Karpas-422 (cell line): ENCODE measurements around the gene KRTAP10-4. TPM values are rescaled to one million over a fixed set of nuclear protein-coding genes. Genes with fewer than 3 reads are reported as not detected.
"Not testable (repeated sequence)": the region's sequence is repeated elsewhere in the genome, so short reads cannot be mapped to it uniquely, and the experiment has no call there.

ENCODE experiments used
- DNase-seq: peaks from one replicate; pipeline ENCODE4 v3.0.0-alpha.2; 2015
- H2AFZ ChIP-seq: fragments of 200-600 bp; sonication (generic); 2 replicates; pipeline ENCODE4 v1.6.1; 2014; ENCODE audit warnings: antibody characterized with exemption, low read length, mixed read lengths
- H3K27ac ChIP-seq: fragments of 200-600 bp; sonication (generic); 2 replicates; pipeline ENCODE4 v1.5.1; 2014; ENCODE audit warnings: mild to moderate bottlenecking, low read length, moderate library complexity
- H3K27me3 ChIP-seq: fragments of 200-600 bp; sonication (generic); 2 replicates; pipeline ENCODE4 v1.6.1; 2014; ENCODE audit warnings: low read length, mixed read lengths
- H3K36me3 ChIP-seq: fragments of 200-600 bp; sonication (generic); 2 replicates; pipeline ENCODE4 v1.6.1; 2014; ENCODE audit warnings: low read length, mixed read lengths; ENCODE audit not compliant: insufficient read depth
- H3K4me1 ChIP-seq: fragments of 200-600 bp; sonication (generic); 2 replicates; pipeline ENCODE4 v1.6.1; 2014; ENCODE audit warnings: mild to moderate bottlenecking, low read length, mixed read lengths
- H3K4me2 ChIP-seq: fragments of 200-600 bp; sonication (generic); 2 replicates; pipeline ENCODE4 v1.6.1; 2014; ENCODE audit warnings: low read length, low read depth, mild to moderate bottlenecking; ENCODE audit not compliant: poor library complexity, severe bottlenecking
- H3K4me3 ChIP-seq: fragments of 200-600 bp; sonication (generic); 2 replicates; pipeline ENCODE4 v1.5.1; 2014; ENCODE audit warnings: mild to moderate bottlenecking, antibody characterized with exemption, low read length, mixed read lengths
- H3K79me2 ChIP-seq: fragments of 200-600 bp; sonication (generic); 2 replicates; pipeline ENCODE4 v1.6.1; 2014; ENCODE audit warnings: mild to moderate bottlenecking, low read length, mixed read lengths
- H3K9ac ChIP-seq: fragments of 200-600 bp; sonication (generic); 2 replicates; pipeline ENCODE4 v1.6.0; 2014; ENCODE audit warnings: low read length
- H3K9me2 ChIP-seq: fragments of 200-600 bp; sonication (generic), shearing (Covaris generic); replicated peaks from 2 replicates; pipeline ENCODE4 v1.6.0; 2014; ENCODE audit warnings: mild to moderate bottlenecking, low read length, moderate library complexity; ENCODE audit not compliant: insufficient read depth
- H3K9me3 ChIP-seq: fragments of 300-700, 200-600 bp; sonication (generic); 2 replicates; pipeline ENCODE4 v1.6.1; 2014; ENCODE audit warnings: low read length, mixed read lengths
- H4K20me1 ChIP-seq: fragments of 200-600 bp; sonication (generic); 2 replicates; pipeline ENCODE4 v1.6.1; 2014; ENCODE audit warnings: mild to moderate bottlenecking, antibody characterized with exemption, low read length, low read depth; ENCODE audit not compliant: insufficient read depth
- total RNA-seq: library from RNA; depleted of rRNA; stranded (reverse); fragments of >200 nt; shearing (Covaris generic); gene quantifications from 2 replicates; pipeline ENCODE4 v1.2.3, GENCODE V29; 2014; ENCODE audit warnings: low replicate concordance

Gene KRTAP10-4
- total RNA-seq, 1 experiment from 2014 or later, result not detected

GRCh38 chr21:44601091-44601490 lies 27.6 kb downstream of the KRTAP10-4 start:
- not testable (repeated sequence) for H3K36me3 ChIP-seq, DNase-seq, H3K9ac ChIP-seq, H3K9me3 ChIP-seq, H3K27me3 ChIP-seq, H3K79me2 ChIP-seq, H3K4me2 ChIP-seq, H3K27ac ChIP-seq, H3K4me3 ChIP-seq, H2AFZ ChIP-seq, H3K9me2 ChIP-seq, H4K20me1 ChIP-seq, H3K4me1 ChIP-seq

- H3K9me2 ChIP-seq, result no peaks in the 10 kb centered on the region
- H3K27ac ChIP-seq, result no peak overlapping the region
- no peaks in the 10 kb centered on the region for H4K20me1 ChIP-seq
- no peak overlapping the region for H3K4me3 ChIP-seq
- no peaks in the 10 kb centered on the region for H3K36me3 ChIP-seq
- H2AFZ ChIP-seq, result no peak overlapping the region
- H3K79me2 ChIP-seq, result no peaks in the 10 kb centered on the region
- no peaks in the 10 kb centered on the region for H3K4me1 ChIP-seq
- H3K27me3 ChIP-seq, result no peaks in the 10 kb centered on the region
- no peaks in the 10 kb centered on the region for H3K9me3 ChIP-seq
- H3K4me2 ChIP-seq, result no peak overlapping the region
- no peak for DNase-seq
- H3K9ac ChIP-seq, result no peak overlapping the region
These were observed 28.3 kb downstream of the KRTAP10-4 start for GRCh38 chr21:44601596-44602462.

- Histone ChIP-seq H3K4me2 (no peak overlapping the region), H3K9me2 (no peaks in the 10 kb centered on the region), H3K9ac (no peak overlapping the region), H3K27ac (no peak overlapping the region), H3K36me3 (no peaks in the 10 kb centered on the region), H4K20me1 (no peaks in the 10 kb centered on the region), H3K4me1 (no peaks in the 10 kb centered on the region), H2AFZ (no peak overlapping the region), H3K4me3 (no peak overlapping the region), H3K9me3 (no peaks in the 10 kb centered on the region), H3K79me2 (no peaks in the 10 kb centered on the region), H3K27me3 (no peaks in the 10 kb centered on the region)
- no peak for DNase-seq
These were observed 28.9 kb downstream of the KRTAP10-4 start for GRCh38 chr21:44602463-44602850.

- no peak overlapping the region for H3K4me3 ChIP-seq
- no peaks in the 10 kb centered on the region for H3K4me1 ChIP-seq
- H4K20me1 ChIP-seq, result no peaks in the 10 kb centered on the region
- no peaks in the 10 kb centered on the region for H3K9me3 ChIP-seq
- H3K9ac ChIP-seq, result no peak overlapping the region
- H3K36me3 ChIP-seq, result no peaks in the 10 kb centered on the region
- DNase-seq, result no peak
- no peak overlapping the region for H2AFZ ChIP-seq
- no peaks in the 10 kb centered on the region for H3K27me3 ChIP-seq
- no peaks in the 10 kb centered on the region for H3K79me2 ChIP-seq
- no peak overlapping the region for H3K4me2 ChIP-seq
- H3K27ac ChIP-seq, result no peak overlapping the region
- no peaks in the 10 kb centered on the region for H3K9me2 ChIP-seq
These were observed 29.8 kb downstream of the KRTAP10-4 start for GRCh38 chr21:44603109-44603875.

GRCh38 chr21:44603911-44604310 lies 30.4 kb downstream of the KRTAP10-4 start:
- Histone ChIP-seq H3K79me2 (no peaks in the 10 kb centered on the region), H3K27ac (no peak overlapping the region), H3K9me3 (no peaks in the 10 kb centered on the region), H3K4me3 (no peak overlapping the region), H3K27me3 (no peaks in the 10 kb centered on the region), H4K20me1 (no peaks in the 10 kb centered on the region), H3K9ac (no peak overlapping the region), H3K9me2 (no peaks in the 10 kb centered on the region), H3K4me2 (no peak overlapping the region), H3K4me1 (no peaks in the 10 kb centered on the region), H2AFZ (no peak overlapping the region), H3K36me3 (no peaks in the 10 kb centered on the region)
- DNase-seq, result no peak

GRCh38 chr21:44606495-44606894 lies 33.0 kb downstream of the KRTAP10-4 start:
- Histone ChIP-seq H3K4me3 (no peak overlapping the region), H2AFZ (no peak overlapping the region), H3K79me2 (no peaks in the 10 kb centered on the region), H3K9me3 (no peaks in the 10 kb centered on the region; the same call in 1 of the 2 replicates), H3K4me1 (no peaks in the 10 kb centered on the region), H4K20me1 (no peaks in the 10 kb centered on the region), H3K9me2 (no peaks in the 10 kb centered on the region), H3K36me3 (no peaks in the 10 kb centered on the region), H3K9ac (no peak overlapping the region), H3K27ac (no peak overlapping the region), H3K4me2 (no peak overlapping the region), H3K27me3 (no peaks in the 10 kb centered on the region)
- DNase-seq, result no peak

- peak; percentile 26 for DNase-seq
- H3K9me3 ChIP-seq, result no peaks in the 10 kb centered on the region; the same call in 1 of the 2 replicates
- no peaks in the 10 kb centered on the region for H3K9me2 ChIP-seq
- no peak overlapping the region for H3K27ac ChIP-seq
- H3K9ac ChIP-seq, result no peak overlapping the region
- no peaks in the 10 kb centered on the region for H3K27me3 ChIP-seq
- no peaks in the 10 kb centered on the region for H3K4me1 ChIP-seq
- H3K4me2 ChIP-seq, result no peak overlapping the region
- no peaks in the 10 kb centered on the region for H3K36me3 ChIP-seq
- H3K4me3 ChIP-seq, result no peak overlapping the region
- H3K79me2 ChIP-seq, result no peaks in the 10 kb centered on the region
- H2AFZ ChIP-seq, result no peak overlapping the region
- no peaks in the 10 kb centered on the region for H4K20me1 ChIP-seq
These were observed 35.7 kb downstream of the KRTAP10-4 start for GRCh38 chr21:44609193-44609592.

GRCh38 chr21:44610157-44610843 lies 36.8 kb downstream of the KRTAP10-4 start:
- not testable (repeated sequence) for H2AFZ ChIP-seq, H3K9ac ChIP-seq, H4K20me1 ChIP-seq, H3K27me3 ChIP-seq, H3K4me2 ChIP-seq, H3K4me3 ChIP-seq, H3K27ac ChIP-seq, H3K4me1 ChIP-seq, H3K9me2 ChIP-seq, DNase-seq, H3K9me3 ChIP-seq, H3K36me3 ChIP-seq, H3K79me2 ChIP-seq
